CD14-positive monocyte (primary cell): Measurements from ENCODE around the gene PSG7. TPM values are rescaled to one million over a fixed set of nuclear protein-coding genes. Genes with fewer than 3 reads are reported as not detected.
"Not testable (repeated sequence)": the region's sequence is repeated elsewhere in the genome, so short reads cannot be mapped to it uniquely, and the experiment has no call there.

Source experiments
- DNase-seq, 3 donors: peaks; one replicate each; pipeline ENCODE4 v3.0.0-alpha.2; 2011 to 2022
- H2AFZ ChIP-seq: 2 replicates; pipeline ENCODE4 v1.6.0; 2012; ENCODE audit warnings: mild to moderate bottlenecking, low read depth, low read length, inconsistent platforms; ENCODE audit not compliant: insufficient read depth, poor library complexity, severe bottlenecking
- H3K27ac ChIP-seq, 2 donors: 1 replicate in 1 of 2; 2 replicates in 1 of 2; pipeline ENCODE4 v1.5.1; 2012 to 2013; ENCODE audit warnings: low read length in 2 of 2, control low read depth in 1 of 2, inconsistent platforms in 1 of 2, low read depth in 1 of 2, mild to moderate bottlenecking in 1 of 2
- H3K27me3 ChIP-seq, 2 donors: one replicate each; pipeline versions ENCODE4 v1.6.0 to v1.6.1; 2011 to 2013; ENCODE audit warnings: low read length in 2 of 2; ENCODE audit not compliant: control insufficient read depth in 2 of 2, insufficient read depth in 2 of 2
- H3K36me3 ChIP-seq, 2 donors: replicated peaks in 1 of 2; 1 replicate in 1 of 2; 2 replicates in 1 of 2; pipeline versions ENCODE4 v1.5.1 to v1.6.1; 2012 to 2013; ENCODE audit warnings: low read length in 2 of 2, control low read depth in 1 of 2, inconsistent platforms in 1 of 2, mild to moderate bottlenecking in 1 of 2; ENCODE audit not compliant: insufficient read depth in 2 of 2, control insufficient read depth in 1 of 2
- H3K4me1 ChIP-seq, 2 donors: 1 replicate in 1 of 2; 2 replicates in 1 of 2; pipeline versions ENCODE4 v1.5.1 to v1.6.1; 2012 to 2013; ENCODE audit warnings: low read length in 2 of 2, control low read depth in 1 of 2, inconsistent platforms in 1 of 2, mild to moderate bottlenecking in 1 of 2, moderate library complexity in 1 of 2; ENCODE audit not compliant: insufficient read depth in 2 of 2, control insufficient read depth in 1 of 2
- H3K4me2 ChIP-seq: replicated peaks from 2 replicates; pipeline ENCODE3; 2012; ENCODE audit warnings: low read length, moderate library complexity, mild to moderate bottlenecking; ENCODE audit not compliant: poor library complexity, severe bottlenecking; ENCODE audit errors: extremely low read depth
- H3K4me3 ChIP-seq, 3 experiments: fragments of 200-600 bp in 1 of 3; sonication (generic) in 1 of 3; replicated peaks in 1 of 3; 1 replicate in 2 of 3; 2 replicates in 1 of 3; pipeline ENCODE4 v1.5.1; 2011 to 2013; ENCODE audit warnings: low read length in 3 of 3, mild to moderate bottlenecking in 3 of 3, control low read depth in 2 of 3, low read depth in 2 of 3, inconsistent platforms in 1 of 3, moderate library complexity in 1 of 3
- H3K79me2 ChIP-seq: 2 replicates; pipeline ENCODE4 v1.6.0; 2012; ENCODE audit warnings: mild to moderate bottlenecking, control low read depth, inconsistent platforms, low read length, moderate library complexity; ENCODE audit not compliant: insufficient read depth
- H3K9ac ChIP-seq: 2 replicates; pipeline ENCODE4 v1.6.0; 2017; ENCODE audit warnings: low read length, mild to moderate bottlenecking; ENCODE audit not compliant: insufficient read depth, poor library complexity, severe bottlenecking
- H3K9me3 ChIP-seq, 2 donors: replicated peaks in 1 of 2; 1 replicate in 1 of 2; 2 replicates in 1 of 2; pipeline versions ENCODE4 v1.5.1 to v1.6.1; 2012 to 2013; ENCODE audit warnings: low read length in 2 of 2, control low read depth in 1 of 2; ENCODE audit not compliant: control insufficient read depth in 1 of 2, insufficient read depth in 1 of 2
- H4K20me1 ChIP-seq: 2 replicates; pipeline ENCODE4 v1.6.0; 2012; ENCODE audit warnings: mild to moderate bottlenecking, low read length, control low read depth, moderate library complexity; ENCODE audit not compliant: insufficient read depth
- H3K27ac Mint-ChIP-seq, 7 donors: one replicate each; pipeline ENCODE4 v1.8.0; 2020; ENCODE audit warnings: mild to moderate bottlenecking in 7 of 7, mixed read lengths in 7 of 7, moderate library complexity in 6 of 7, inconsistent platforms in 2 of 7
- H3K27me3 Mint-ChIP-seq, 3 donors: one replicate each; pipeline ENCODE4 v1.8.0; 2021 to 2022; ENCODE audit warnings: low read depth in 3 of 3, mild to moderate bottlenecking in 3 of 3, mixed read lengths in 3 of 3, moderate library complexity in 3 of 3, inconsistent platforms in 1 of 3
- H3K36me3 Mint-ChIP-seq, 2 donors: one replicate each; pipeline ENCODE4 v1.8.0; 2020; ENCODE audit warnings: mixed read lengths in 2 of 2, inconsistent platforms in 1 of 2, mild to moderate bottlenecking in 1 of 2
- H3K4me1 Mint-ChIP-seq: one replicate; pipeline ENCODE4 v1.8.0; 2020; ENCODE audit warnings: mild to moderate bottlenecking, mixed read lengths
- H3K4me3 Mint-ChIP-seq, 2 donors: one replicate each; pipeline ENCODE4 v1.8.0; 2020; ENCODE audit warnings: mild to moderate bottlenecking in 2 of 2, mixed read lengths in 2 of 2, moderate library complexity in 1 of 2
- H3K9me3 Mint-ChIP-seq, 7 donors: one replicate each; pipeline ENCODE4 v1.8.0; 2020 to 2022; ENCODE audit warnings: mixed read lengths in 7 of 7, mild to moderate bottlenecking in 6 of 7, moderate library complexity in 6 of 7, inconsistent platforms in 2 of 7
- WGBS: methylation state at CpG from one replicate; pipeline ENCODE4 v1.1.5; 2013; ENCODE audit warnings: missing lambda C conversion rate; ENCODE audit not compliant: insufficient coverage; 5-methylcytosine and 5-hydroxymethylcytosine counted together
- intact Hi-C, 2 donors: fragments of 100-400 bp; cut with micrococcal nuclease; formaldehyde crosslinking; loops; one replicate each; pipeline versions ENCODE4 v1.15.0 to v1.15.1; 2023
- polyA plus RNA-seq, 3 donors: library from polyadenylated mRNA; depleted of rRNA in 1 of 3; unstranded in 2 of 3; stranded (reverse) in 1 of 3; fragments of 300-500 nt in 2 of 3; fragments of >200 nt in 1 of 3; fragmentation: Illumina TruSeq in 2 of 3; gene quantifications; 1 replicate in 2 of 3; 2 replicates in 1 of 3; pipeline ENCODE4 v1.2.3, GENCODE V29; 2012 to 2021

PSG7 gene
- polyA plus RNA-seq, 3 donors = not detected

GRCh38 chr19:42899110-42899509 is 37.9 kb downstream of the PSG7 start:
- H3K4me1 Mint-ChIP-seq, intact Hi-C loops, H3K27me3 Mint-ChIP-seq: not testable (repeated sequence)

GRCh38 chr19:42898656-42899055 is 38.4 kb downstream of the PSG7 start:
- H3K4me1 Mint-ChIP-seq = not testable (repeated sequence)

More at GRCh38 chr19:42899110-42899509, 37.9 kb downstream of the PSG7 start:
- H3K9me3 Mint-ChIP-seq = peaks cover 0 to 12% (median 6%) of the 10 kb centered on the region in 7 donors
- not testable (repeated sequence) for H3K9ac ChIP-seq, H4K20me1 ChIP-seq, H3K27ac Mint-ChIP-seq, H3K4me3 ChIP-seq, H3K4me2 ChIP-seq, H2AFZ ChIP-seq, H3K9me3 ChIP-seq, H3K4me1 ChIP-seq, H3K36me3 Mint-ChIP-seq, H3K27me3 ChIP-seq, H3K27ac ChIP-seq, H3K4me3 Mint-ChIP-seq, H3K36me3 ChIP-seq, H3K79me2 ChIP-seq, DNase-seq
- no CpG with 5 or more reads among the region's 1 CpG for WGBS

GRCh38 chr19:42897729-42898128 is 39.3 kb downstream of the PSG7 start:
- H3K27ac ChIP-seq, H3K4me3 Mint-ChIP-seq, H3K79me2 ChIP-seq, H4K20me1 ChIP-seq, intact Hi-C loops, H3K4me1 Mint-ChIP-seq, H3K9me3 ChIP-seq, H3K9ac ChIP-seq, H3K36me3 Mint-ChIP-seq, H3K27me3 Mint-ChIP-seq, H3K4me2 ChIP-seq, H3K27me3 ChIP-seq, H2AFZ ChIP-seq, H3K36me3 ChIP-seq, H3K4me3 ChIP-seq, DNase-seq, H3K27ac Mint-ChIP-seq, H3K4me1 ChIP-seq: not testable (repeated sequence)
- no CpG with 5 or more reads among the region's 1 CpG for WGBS
- peaks cover 0 to 16% (median 6%) of the 10 kb centered on the region in 7 donors for H3K9me3 Mint-ChIP-seq

More at GRCh38 chr19:42898656-42899055, 38.4 kb downstream of the PSG7 start:
- H3K4me2 ChIP-seq, H3K36me3 Mint-ChIP-seq, H3K27me3 ChIP-seq, H3K27me3 Mint-ChIP-seq, H3K4me3 Mint-ChIP-seq, H3K27ac ChIP-seq, H3K9me3 ChIP-seq, H3K9ac ChIP-seq, H3K4me1 ChIP-seq, H4K20me1 ChIP-seq, H3K36me3 ChIP-seq, H3K79me2 ChIP-seq, DNase-seq, H3K27ac Mint-ChIP-seq, H2AFZ ChIP-seq, intact Hi-C loops, H3K4me3 ChIP-seq: not testable (repeated sequence)
- H3K9me3 Mint-ChIP-seq = peaks cover 0 to 16% (median 6%) of the 10 kb centered on the region in 7 donors
- WGBS = no CpG with 5 or more reads among the region's 1 CpG

GRCh38 chr19:42890446-42890845 is 46.6 kb downstream of the PSG7 start:
- H3K36me3 Mint-ChIP-seq, H3K36me3 ChIP-seq, H3K4me1 ChIP-seq, DNase-seq, H3K4me3 ChIP-seq, H3K27me3 Mint-ChIP-seq, H3K79me2 ChIP-seq, H3K4me2 ChIP-seq, H3K9ac ChIP-seq, H3K27ac Mint-ChIP-seq, H3K27ac ChIP-seq, H3K4me1 Mint-ChIP-seq, H3K4me3 Mint-ChIP-seq, H3K27me3 ChIP-seq, H4K20me1 ChIP-seq, H2AFZ ChIP-seq, intact Hi-C loops: not testable (repeated sequence)
- H3K9me3 ChIP-seq = peaks cover 10 to 21% of the 10 kb centered on the region in 2 donors
- H3K9me3 Mint-ChIP-seq = peaks cover 7 to 21% (median 19%) of the 10 kb centered on the region in 7 donors
- WGBS = 91% methylated on average over 5 of the region's 7 CpGs
